Measurements from ENCODE around the gene TRIM71.
"Not testable (repeated sequence)": the region's sequence is repeated elsewhere in the genome, so short reads cannot be mapped to it uniquely, and the experiment has no call there.

Gene TRIM71

GRCh38 chr3:32844322-32844654 is 26.5 kb downstream of the TRIM71 start:
- DNase-seq = no peak

GRCh38 chr3:32844914-32845313 is 27.1 kb downstream of the TRIM71 start:
- no peak for DNase-seq

- not testable (repeated sequence) for DNase-seq
These were observed 27.7 kb downstream of the TRIM71 start for GRCh38 chr3:32845546-32845945.

GRCh38 chr3:32847045-32847444 is 29.2 kb downstream of the TRIM71 start:
- not testable (repeated sequence) for DNase-seq

GRCh38 chr3:32847528-32847927 is 29.7 kb downstream of the TRIM71 start:
- DNase-seq = no peak

- DNase-seq = no peak
These were observed 30.4 kb downstream of the TRIM71 start for GRCh38 chr3:32848215-32848614.

GRCh38 chr3:32849046-32849445 is 31.2 kb downstream of the TRIM71 start:
- no peak for DNase-seq

- DNase-seq = no peak
These were observed 32.4 kb downstream of the TRIM71 start for GRCh38 chr3:32850226-32850625.

- DNase-seq = no peak
These were observed 32.8 kb downstream of the TRIM71 start for GRCh38 chr3:32850636-32851035.

GRCh38 chr3:32852146-32852545 is 34.3 kb downstream of the TRIM71 start:
- no peak for DNase-seq

GRCh38 chr3:32855350-32855953 is 37.7 kb downstream of the TRIM71 start:
- DNase-seq = no peak

GRCh38 chr3:32856355-32856889 is 38.6 kb downstream of the TRIM71 start:
- DNase-seq = no peak

GRCh38 chr3:32856901-32857507 is 39.2 kb downstream of the TRIM71 start:
- DNase-seq = no peak

GRCh38 chr3:32857921-32858320 is 40.1 kb downstream of the TRIM71 start:
- DNase-seq = no peak

- DNase-seq = no peak
These were observed 41.9 kb downstream of the TRIM71 start for GRCh38 chr3:32859604-32860237.

GRCh38 chr3:32860499-32860898 is 42.7 kb downstream of the TRIM71 start:
- DNase-seq = no peak

- DNase-seq = no peak
These were observed 43.9 kb downstream of the TRIM71 start for GRCh38 chr3:32861681-32862080.

GRCh38 chr3:32862247-32862935 is 44.6 kb downstream of the TRIM71 start:
- DNase-seq = no peak

- no peak for DNase-seq
These were observed 45.2 kb downstream of the TRIM71 start for GRCh38 chr3:32862936-32863487.

- DNase-seq = no peak
These were observed 47.6 kb downstream of the TRIM71 start for GRCh38 chr3:32865383-32865782.

GRCh38 chr3:32866533-32866932 is 48.7 kb downstream of the TRIM71 start:
- DNase-seq = no peak

- DNase-seq = no peak
These were observed 50.2 kb downstream of the TRIM71 start for GRCh38 chr3:32867954-32868353.

- no peak for DNase-seq
These were observed 51.1 kb downstream of the TRIM71 start for GRCh38 chr3:32868719-32869512.

Data from NCI-H446 (cell line).